ENCODE measurements around the gene ZBTB26.

ZBTB26 gene, protein sequence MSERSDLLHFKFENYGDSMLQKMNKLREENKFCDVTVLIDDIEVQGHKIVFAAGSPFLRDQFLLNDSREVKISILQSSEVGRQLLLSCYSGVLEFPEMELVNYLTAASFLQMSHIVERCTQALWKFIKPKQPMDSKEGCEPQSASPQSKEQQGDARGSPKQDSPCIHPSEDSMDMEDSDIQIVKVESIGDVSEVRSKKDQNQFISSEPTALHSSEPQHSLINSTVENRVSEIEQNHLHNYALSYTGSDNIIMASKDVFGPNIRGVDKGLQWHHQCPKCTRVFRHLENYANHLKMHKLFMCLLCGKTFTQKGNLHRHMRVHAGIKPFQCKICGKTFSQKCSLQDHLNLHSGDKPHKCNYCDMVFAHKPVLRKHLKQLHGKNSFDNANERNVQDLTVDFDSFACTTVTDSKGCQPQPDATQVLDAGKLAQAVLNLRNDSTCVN

DNA sequence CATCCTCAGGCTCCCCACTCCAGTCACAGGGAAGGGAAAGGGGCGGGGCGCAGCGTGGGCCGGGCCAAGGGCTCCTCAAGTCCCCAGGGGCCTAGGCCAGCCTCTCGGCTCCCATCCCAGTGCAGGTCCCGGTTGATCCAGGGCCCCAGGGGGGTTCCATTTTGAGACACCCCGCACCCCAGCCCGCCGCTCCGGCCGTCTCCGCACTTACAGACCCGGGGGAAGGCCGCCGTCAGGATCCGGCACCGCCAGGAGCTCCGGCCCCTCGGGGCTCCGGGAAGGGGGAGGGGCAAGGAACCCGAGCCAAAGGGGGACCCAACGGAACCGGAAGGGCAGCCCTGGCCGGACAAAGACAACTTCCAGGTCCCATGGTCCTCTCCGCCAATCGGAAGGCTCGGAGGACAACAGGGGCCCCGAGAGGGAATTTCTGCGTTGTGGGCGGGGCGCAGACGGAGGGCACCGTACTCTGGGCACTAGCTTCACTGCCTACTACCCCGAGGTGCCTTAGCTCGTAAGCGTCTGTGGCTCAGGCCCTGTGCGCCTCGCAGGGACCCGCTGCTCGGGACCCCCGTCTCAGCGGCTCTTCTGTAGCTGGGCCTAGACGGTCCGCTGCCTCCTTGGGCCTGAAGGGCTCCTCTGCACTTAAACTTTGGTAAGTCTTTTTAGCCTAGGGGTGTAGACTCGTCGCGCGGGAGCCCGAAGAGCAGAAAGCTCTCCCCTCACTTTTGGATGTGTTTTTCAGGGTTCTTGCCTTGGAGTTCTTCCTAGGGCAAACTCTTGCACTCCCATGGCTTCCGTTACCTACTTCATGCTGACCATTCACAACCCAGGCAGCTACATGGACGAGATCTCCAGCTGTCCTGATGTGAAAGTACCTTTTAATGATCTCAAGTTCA is at the start of gene ZBTB26:
ZBTB26 (minus strand) TSS at position 287 of the 896 bp plus-strand sequence. CDS start 11,578 bp downstream, outside the sequence.
- peak; percentile 97 to 98 for ATAC-seq (replicated peaks)
- no peaks in the 10 kb centered on the region for H3K9me3 Mint-ChIP-seq
- no peak within 1 kb of the TSS for H3K27ac Mint-ChIP-seq
- H3K27me3 Mint-ChIP-seq = no peaks in the 10 kb centered on the region
- H3K36me3 Mint-ChIP-seq = peaks cover 6 to 11% of the 10 kb centered on the region in 2 donors
- peak; percentile 92 for DNase-seq
- H3K4me1 Mint-ChIP-seq = peaks cover 4 to 17% of the 10 kb centered on the region in 2 donors
- no peak within 1 kb of the TSS for H3K4me3 Mint-ChIP-seq

DNA sequence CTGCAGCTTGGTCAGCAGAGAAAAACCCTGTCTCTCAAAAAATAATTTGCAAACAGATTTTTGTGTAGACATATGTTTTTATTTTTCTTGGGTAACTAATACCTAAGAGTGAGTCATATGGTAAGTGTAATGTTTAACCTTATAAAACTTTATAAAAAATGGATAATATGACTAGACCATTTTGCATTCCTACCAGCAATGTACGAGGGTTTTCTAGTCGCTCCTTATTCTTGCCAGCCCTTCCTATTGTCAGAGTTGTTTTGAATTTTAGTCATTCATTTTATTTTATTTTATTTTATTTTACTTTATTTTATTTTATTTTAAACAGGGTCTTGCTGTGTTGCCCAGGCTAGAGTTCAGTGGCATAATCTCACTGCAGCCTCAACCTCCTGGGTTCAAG is 47.3 kb upstream of the ZBTB26 start:
- ATAC-seq (replicated peaks) (no peak), DNase-seq (no peak)
- Mint-ChIP-seq H3K27ac (no peak overlapping the region), H3K27me3 (no peaks in the 10 kb centered on the region), H3K4me1 (peaks cover 0 to 4% of the 10 kb centered on the region in 2 donors), H3K9me3 (peaks cover 0 to 1% of the 10 kb centered on the region in 2 donors), H3K36me3 (peaks cover 8 to 26% of the 10 kb centered on the region in 2 donors), H3K4me3 (no peak overlapping the region)

DNA sequence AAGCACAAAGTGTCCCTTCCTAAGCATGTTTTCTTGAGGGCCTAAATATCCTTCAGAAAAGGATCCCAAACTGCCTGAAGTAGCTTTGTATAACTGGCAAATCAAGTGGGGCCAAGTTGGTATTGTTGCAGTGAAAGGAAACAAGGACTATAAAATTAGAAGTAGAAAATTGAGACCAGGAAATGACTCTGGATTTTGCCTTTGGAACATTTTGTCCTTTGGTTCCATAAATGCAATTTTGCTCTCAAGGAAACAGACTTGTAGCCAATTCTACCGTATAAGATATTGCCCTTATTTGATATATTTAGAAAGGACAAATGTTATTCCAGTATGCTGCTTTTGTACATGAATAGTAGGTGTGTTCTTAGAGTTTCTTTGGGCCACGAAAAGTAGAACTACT is 43.9 kb upstream of the ZBTB26 start:
- H3K4me3 Mint-ChIP-seq = no peak overlapping the region
- DNase-seq = no peak
- peaks cover 0 to 1% of the 10 kb centered on the region in 2 donors for H3K9me3 Mint-ChIP-seq
- no peak for ATAC-seq (replicated peaks)
- H3K27me3 Mint-ChIP-seq = no peaks in the 10 kb centered on the region
- peaks cover 3 to 4% of the 10 kb centered on the region in 2 donors for H3K4me1 Mint-ChIP-seq
- H3K27ac Mint-ChIP-seq = no peak overlapping the region
- H3K36me3 Mint-ChIP-seq = peaks cover 27 to 43% of the 10 kb centered on the region in 2 donors

DNA sequence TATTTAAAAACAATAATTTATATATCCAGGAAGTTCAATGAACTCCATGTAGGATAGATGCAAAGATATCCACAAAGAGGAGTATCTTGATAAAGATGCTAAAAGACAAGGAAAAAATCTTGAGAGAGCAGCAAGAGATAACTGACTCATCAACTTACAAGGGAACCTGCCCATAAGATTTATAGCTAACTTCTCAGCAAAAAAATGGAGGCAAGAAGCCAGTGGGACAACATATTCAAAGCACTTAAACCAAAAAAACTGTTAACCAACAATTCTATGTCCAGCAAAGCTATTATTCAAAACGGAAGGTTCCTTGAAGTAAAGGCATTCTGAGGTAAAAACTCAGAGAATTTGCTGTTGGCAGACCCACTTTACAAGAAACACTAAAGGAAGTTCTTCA is 29.8 kb upstream of the ZBTB26 start:
- peaks cover 30 to 40% of the 10 kb centered on the region in 2 donors for H3K36me3 Mint-ChIP-seq
- H3K4me1 Mint-ChIP-seq = peaks cover 2 to 9% of the 10 kb centered on the region in 2 donors
- ATAC-seq (replicated peaks) (no peak), DNase-seq (no peak)
- no peak overlapping the region for H3K4me3 Mint-ChIP-seq
- H3K27me3 Mint-ChIP-seq = no peaks in the 10 kb centered on the region
- peaks cover 0 to 6% of the 10 kb centered on the region in 2 donors for H3K9me3 Mint-ChIP-seq
- no peak overlapping the region for H3K27ac Mint-ChIP-seq

DNA sequence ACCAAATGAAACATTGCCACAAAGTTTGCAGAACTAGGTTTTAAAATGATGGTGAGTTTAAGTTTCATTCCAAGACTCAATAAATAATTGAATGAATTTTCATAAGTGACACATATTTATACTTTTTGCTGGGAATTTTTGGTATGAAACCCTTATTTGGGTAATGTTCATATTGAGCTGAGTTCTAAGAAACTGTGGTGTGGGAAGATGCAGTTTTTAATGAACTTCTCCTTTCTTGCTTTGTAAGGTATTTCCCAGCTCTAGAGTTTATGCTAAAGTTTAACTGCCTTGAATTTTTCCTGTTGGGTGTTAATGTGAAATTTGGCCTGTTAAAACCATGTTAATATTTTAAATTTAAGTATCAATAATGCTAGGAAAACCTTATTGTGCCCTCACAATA is 24.6 kb upstream of the ZBTB26 start:
- DNase-seq (no peak), ATAC-seq (replicated peaks) (no peak)
- Mint-ChIP-seq H3K4me1 (peaks cover 4 to 42% of the 10 kb centered on the region in 2 donors), H3K27me3 (no peaks in the 10 kb centered on the region), H3K27ac (no peak overlapping the region), H3K36me3 (peaks cover 24 to 29% of the 10 kb centered on the region in 2 donors), H3K9me3 (peaks cover 0 to 6% of the 10 kb centered on the region in 2 donors), H3K4me3 (no peak overlapping the region)

DNA sequence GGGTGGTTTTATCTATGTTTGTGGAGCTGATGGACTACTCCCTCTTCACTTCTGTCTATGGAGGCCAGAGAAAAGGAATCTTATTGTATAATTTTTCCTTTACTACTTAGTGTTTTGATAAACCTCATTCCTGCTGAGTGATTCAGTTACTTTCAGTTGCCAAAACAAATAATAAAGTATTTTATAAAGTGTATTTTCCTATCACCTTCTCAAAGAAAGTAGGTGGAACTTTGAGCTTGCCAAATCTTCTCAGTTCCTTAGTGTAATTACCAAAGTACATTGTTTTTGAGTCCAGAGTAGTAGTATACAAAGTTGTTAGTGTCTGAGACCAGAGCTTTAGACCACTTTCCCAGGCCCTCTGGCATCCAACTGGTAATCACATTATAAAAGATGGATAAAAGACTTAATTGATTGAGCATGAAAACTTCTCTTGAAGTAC is 23.0 kb upstream of the ZBTB26 start:
- Mint-ChIP-seq H3K4me3 (no peak overlapping the region), H3K36me3 (peaks cover 16 to 24% of the 10 kb centered on the region in 2 donors), H3K27ac (no peak overlapping the region), H3K4me1 (peaks cover 15 to 54% of the 10 kb centered on the region in 2 donors), H3K27me3 (no peaks in the 10 kb centered on the region), H3K9me3 (peaks cover 0 to 2% of the 10 kb centered on the region in 2 donors)
- ATAC-seq (replicated peaks) = no peak
- no peak for DNase-seq

DNA sequence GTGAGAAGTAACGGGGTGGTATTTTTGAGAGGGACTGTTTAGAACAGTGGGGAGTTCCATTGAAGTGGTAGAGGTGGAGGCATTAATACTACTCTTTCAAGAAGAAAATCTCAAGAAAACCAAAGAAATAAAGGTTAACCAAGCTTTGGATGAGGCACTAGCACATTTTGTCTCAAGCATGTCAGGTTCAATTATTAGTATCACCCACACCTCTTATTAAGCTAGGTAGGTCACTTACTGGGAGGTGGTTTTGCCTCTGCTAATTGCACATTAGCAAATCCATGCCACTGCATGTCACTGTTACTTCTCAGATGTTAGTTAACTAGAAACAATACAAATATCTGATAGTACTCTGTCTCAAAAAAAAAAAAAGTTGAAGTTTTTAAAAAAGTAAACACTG is 19.7 kb upstream of the ZBTB26 start:
- ATAC-seq (replicated peaks) (no peak), DNase-seq (no peak)
- Mint-ChIP-seq H3K4me3 (no peak overlapping the region), H3K9me3 (no peaks in the 10 kb centered on the region), H3K36me3 (peaks cover 16 to 26% of the 10 kb centered on the region in 2 donors), H3K27me3 (no peaks in the 10 kb centered on the region), H3K27ac (peak overlapping the region; percentile 87), H3K4me1 (peaks cover 18 to 50% of the 10 kb centered on the region in 2 donors)

DNA sequence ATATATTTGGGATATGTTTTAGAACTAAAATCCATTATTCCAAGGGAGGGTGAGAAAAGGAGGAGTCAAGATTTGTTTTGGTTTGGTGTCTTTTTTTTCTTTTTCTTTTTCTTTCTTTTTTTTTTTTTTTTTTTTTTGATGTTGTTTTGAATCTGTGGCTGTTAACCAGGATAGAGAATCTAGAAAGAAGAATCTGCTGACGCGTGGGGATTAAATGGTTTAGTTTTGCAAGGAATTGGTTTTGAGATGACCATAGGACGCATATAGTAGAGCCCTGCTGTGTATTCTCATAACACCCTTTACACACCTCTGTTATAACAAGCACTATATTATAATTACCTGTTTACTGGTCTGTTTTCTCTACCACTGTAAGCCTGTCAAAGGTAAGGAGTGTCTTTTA is 19.0 kb upstream of the ZBTB26 start:
- no peak for ATAC-seq (replicated peaks)
- no peaks in the 10 kb centered on the region for H3K9me3 Mint-ChIP-seq
- H3K27ac Mint-ChIP-seq = no peak overlapping the region
- peaks cover 21 to 50% of the 10 kb centered on the region in 2 donors for H3K4me1 Mint-ChIP-seq
- H3K27me3 Mint-ChIP-seq = no peaks in the 10 kb centered on the region
- H3K4me3 Mint-ChIP-seq = no peak overlapping the region
- H3K36me3 Mint-ChIP-seq = peaks cover 16 to 30% of the 10 kb centered on the region in 2 donors
- no peak for DNase-seq

DNA sequence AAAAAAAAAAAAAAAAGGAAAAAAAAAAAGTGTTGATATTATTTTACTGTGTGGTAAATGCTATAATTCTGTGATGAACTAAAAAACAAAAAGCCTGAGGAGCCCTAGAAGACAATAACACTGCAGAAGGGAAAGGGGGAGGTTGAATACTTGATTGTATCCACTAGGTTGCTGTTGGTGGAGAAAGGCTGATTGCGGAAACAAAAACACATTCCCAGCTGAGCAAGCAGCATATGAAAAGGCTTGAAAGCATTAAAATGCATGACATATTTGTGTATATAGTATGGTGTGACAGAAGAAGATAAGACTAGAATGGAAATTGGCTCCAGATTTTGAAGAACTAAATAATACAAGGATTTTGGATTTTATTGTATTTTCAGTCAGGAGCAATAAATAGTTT is 18.4 kb upstream of the ZBTB26 start:
- H3K36me3 Mint-ChIP-seq = peaks cover 14 to 31% of the 10 kb centered on the region in 2 donors
- ATAC-seq (replicated peaks) (no peak), DNase-seq (no peak)
- peaks cover 22 to 47% of the 10 kb centered on the region in 2 donors for H3K4me1 Mint-ChIP-seq
- no peaks in the 10 kb centered on the region for H3K27me3 Mint-ChIP-seq
- no peak overlapping the region for H3K4me3 Mint-ChIP-seq
- H3K9me3 Mint-ChIP-seq = no peaks in the 10 kb centered on the region
- no peak overlapping the region for H3K27ac Mint-ChIP-seq

DNA sequence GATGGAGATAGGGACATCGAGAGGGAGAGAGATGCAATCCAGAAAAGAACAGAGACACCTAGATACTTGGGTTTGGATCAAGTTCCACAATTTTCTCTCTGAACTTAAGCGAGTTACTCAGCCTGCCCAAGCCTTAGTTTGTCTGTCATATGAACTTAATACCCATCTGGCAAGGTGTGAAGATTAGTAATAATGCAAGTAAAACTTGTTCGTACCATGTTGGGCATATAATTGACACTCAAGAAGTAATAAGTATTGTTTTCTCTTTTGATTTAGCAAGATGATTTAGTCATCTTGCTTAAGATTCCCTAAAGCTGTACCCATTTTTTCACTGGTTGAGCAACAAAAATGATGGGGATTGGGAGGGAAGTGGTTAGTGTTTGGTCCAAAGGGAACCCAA is 17.0 kb upstream of the ZBTB26 start:
- Mint-ChIP-seq H3K4me3 (no peak overlapping the region), H3K4me1 (peaks cover 18 to 36% of the 10 kb centered on the region in 2 donors), H3K9me3 (no peaks in the 10 kb centered on the region), H3K27me3 (no peaks in the 10 kb centered on the region), H3K36me3 (peaks cover 14 to 35% of the 10 kb centered on the region in 2 donors), H3K27ac (no peak overlapping the region)
- ATAC-seq (replicated peaks) (no peak), DNase-seq (no peak)

DNA sequence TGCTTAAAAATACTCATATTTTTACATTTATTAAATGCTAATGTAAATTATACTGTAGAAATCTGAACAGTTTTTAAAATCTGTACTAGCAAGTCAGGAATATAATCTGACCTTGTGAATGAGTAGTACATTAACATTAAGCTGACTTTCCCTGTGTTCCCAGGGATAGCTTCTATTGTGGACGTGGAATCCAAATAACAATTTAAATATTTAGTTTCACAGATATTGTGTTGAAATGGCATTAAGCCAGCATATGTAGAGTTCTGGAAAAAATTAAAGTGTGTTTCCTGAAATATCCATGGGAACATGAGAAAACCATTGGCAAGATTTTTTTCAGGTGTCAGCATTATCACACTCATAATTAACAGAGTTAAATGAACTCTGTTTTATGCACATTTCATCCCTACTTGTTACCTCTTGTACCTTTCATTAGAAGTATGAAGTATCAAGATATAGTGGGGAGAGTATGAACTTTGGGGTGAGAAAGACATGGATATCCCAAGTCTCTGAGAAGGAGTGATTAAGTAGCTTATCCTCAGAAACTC is 15.2 kb upstream of the ZBTB26 start:
- DNase-seq (no peak), ATAC-seq (replicated peaks) (no peak)
- Mint-ChIP-seq H3K4me3 (no peak overlapping the region), H3K9me3 (no peaks in the 10 kb centered on the region), H3K27ac (no peak overlapping the region), H3K27me3 (no peaks in the 10 kb centered on the region), H3K4me1 (peaks cover 25 to 39% of the 10 kb centered on the region in 2 donors), H3K36me3 (peaks cover 11 to 32% of the 10 kb centered on the region in 2 donors)

DNA sequence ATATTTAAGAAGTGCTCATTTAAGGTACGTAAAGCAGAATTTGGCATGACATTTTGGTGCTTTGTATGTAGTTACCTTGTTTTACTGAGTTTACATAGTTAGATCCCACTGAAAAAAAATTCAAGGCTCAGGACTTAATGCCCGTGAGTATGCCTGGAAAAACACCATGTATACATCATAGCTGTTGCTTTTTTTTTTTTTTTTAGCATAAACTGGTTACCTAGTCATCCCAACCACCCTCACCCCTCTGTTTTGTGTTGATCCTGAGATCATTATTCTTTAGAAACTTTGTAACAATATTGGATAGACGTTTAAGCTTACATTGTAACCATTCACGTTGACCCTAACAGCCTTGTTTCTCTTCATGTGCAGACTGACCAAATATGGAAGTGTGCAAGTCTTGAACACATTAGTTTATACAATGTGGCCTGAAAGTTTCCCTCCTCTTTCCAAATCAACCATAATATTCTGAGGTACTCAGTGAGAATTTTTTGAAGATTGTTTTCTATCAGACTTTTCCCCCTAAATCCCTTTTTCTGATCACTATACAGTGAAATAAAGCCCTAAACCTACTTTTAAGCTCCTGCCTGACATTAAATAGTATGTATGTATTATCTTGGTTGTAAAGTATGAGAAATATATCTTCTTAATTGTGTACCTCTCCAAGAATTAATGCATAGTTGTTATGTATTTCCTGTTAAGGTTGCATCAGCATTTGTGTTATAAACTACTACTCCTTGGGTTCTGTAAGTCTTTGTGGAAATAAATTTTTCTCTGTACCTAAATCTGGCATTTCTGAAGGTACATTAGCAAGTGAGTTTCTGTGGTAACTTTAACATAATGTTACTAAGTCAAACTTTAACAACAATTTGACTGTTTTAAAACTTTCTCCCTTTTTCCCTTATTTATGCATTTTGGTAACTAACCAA is 13.9 kb upstream of the ZBTB26 start:
- no peak for DNase-seq
- ATAC-seq (replicated peaks) = no peak
- Mint-ChIP-seq H3K27me3 (no peaks in the 10 kb centered on the region), H3K9me3 (no peaks in the 10 kb centered on the region), H3K27ac (no peak overlapping the region), H3K36me3 (peaks cover 9 to 29% of the 10 kb centered on the region in 2 donors), H3K4me3 (no peak overlapping the region), H3K4me1 (peaks cover 24 to 38% of the 10 kb centered on the region in 2 donors)

DNA sequence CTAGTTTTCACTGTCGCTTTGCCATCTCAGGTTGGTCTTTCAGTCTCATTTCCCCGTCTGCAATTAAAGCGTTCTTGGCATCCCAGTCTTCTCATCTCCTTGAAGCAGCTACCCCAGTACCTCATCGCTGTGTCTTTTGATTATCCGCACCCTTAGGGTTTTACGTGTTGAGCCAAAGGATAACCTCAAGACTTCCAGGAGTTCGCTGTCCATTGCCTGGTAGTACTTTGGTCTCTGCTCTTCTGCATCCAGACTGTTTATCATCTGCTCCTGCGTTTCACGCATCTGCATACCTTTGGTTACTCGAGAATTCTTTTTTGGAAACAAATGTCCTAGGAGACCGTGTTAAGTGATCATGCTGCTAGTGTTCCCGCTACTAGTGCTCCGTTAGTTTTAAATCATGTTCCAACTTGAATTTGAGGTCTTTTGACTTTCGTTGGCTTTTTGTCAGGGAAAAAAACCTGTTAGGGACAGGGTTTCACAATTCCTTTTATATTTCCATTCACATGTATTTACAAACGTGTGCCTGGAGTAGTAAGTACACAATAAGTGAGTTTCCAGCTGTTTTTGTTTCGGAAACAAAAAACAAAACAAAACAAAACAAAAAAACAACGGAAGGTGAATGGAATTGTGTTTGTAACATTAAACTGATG is 10.4 kb upstream of the ZBTB26 start:
- H3K9me3 Mint-ChIP-seq = peaks cover 0 to 1% of the 10 kb centered on the region in 2 donors
- H3K27me3 Mint-ChIP-seq = no peaks in the 10 kb centered on the region
- H3K4me3 Mint-ChIP-seq = peak overlapping the region; percentile 96 to 97
- H3K4me1 Mint-ChIP-seq = peaks cover 18 to 32% of the 10 kb centered on the region in 2 donors
- H3K36me3 Mint-ChIP-seq = peaks cover 10 to 31% of the 10 kb centered on the region in 2 donors
- H3K27ac Mint-ChIP-seq = peak overlapping the region; percentile 97
- no peak for ATAC-seq (replicated peaks)
- DNase-seq = no peak

All from stimulated activated naive B cell treated with anti-CD40 and anti-IgM and Interleukin-4, amounts not matched to agents 10 μg/mL and 1 μg/mL and 100 μg/mL, for 72 hours (primary cell).